CD14-positive monocyte (primary cell): ENCODE data around the gene CDHR2. TPM values are rescaled to one million over a fixed set of nuclear protein-coding genes. Genes with fewer than 3 reads are reported as not detected.
A peak's percentile ranks its signal among the peaks of the same experiment; 100 is the strongest.

Experiments
- DNase-seq, 3 donors: peaks; one replicate each; pipeline ENCODE4 v3.0.0-alpha.2; 2011 to 2022
- H2AFZ ChIP-seq: 2 replicates; pipeline ENCODE4 v1.6.0; 2012; ENCODE audit warnings: mild to moderate bottlenecking, low read depth, low read length, inconsistent platforms; ENCODE audit not compliant: insufficient read depth, poor library complexity, severe bottlenecking
- H3K27ac ChIP-seq, 2 donors: 1 replicate in 1 of 2; 2 replicates in 1 of 2; pipeline ENCODE4 v1.5.1; 2012 to 2013; ENCODE audit warnings: low read length in 2 of 2, control low read depth in 1 of 2, inconsistent platforms in 1 of 2, low read depth in 1 of 2, mild to moderate bottlenecking in 1 of 2
- H3K27me3 ChIP-seq, 2 donors: one replicate each; pipeline versions ENCODE4 v1.6.0 to v1.6.1; 2011 to 2013; ENCODE audit warnings: low read length in 2 of 2; ENCODE audit not compliant: control insufficient read depth in 2 of 2, insufficient read depth in 2 of 2
- H3K36me3 ChIP-seq, 2 donors: replicated peaks in 1 of 2; 1 replicate in 1 of 2; 2 replicates in 1 of 2; pipeline versions ENCODE4 v1.5.1 to v1.6.1; 2012 to 2013; ENCODE audit warnings: low read length in 2 of 2, control low read depth in 1 of 2, inconsistent platforms in 1 of 2, mild to moderate bottlenecking in 1 of 2; ENCODE audit not compliant: insufficient read depth in 2 of 2, control insufficient read depth in 1 of 2
- H3K4me1 ChIP-seq, 2 donors: 1 replicate in 1 of 2; 2 replicates in 1 of 2; pipeline versions ENCODE4 v1.5.1 to v1.6.1; 2012 to 2013; ENCODE audit warnings: low read length in 2 of 2, control low read depth in 1 of 2, inconsistent platforms in 1 of 2, mild to moderate bottlenecking in 1 of 2, moderate library complexity in 1 of 2; ENCODE audit not compliant: insufficient read depth in 2 of 2, control insufficient read depth in 1 of 2
- H3K4me2 ChIP-seq: replicated peaks from 2 replicates; pipeline ENCODE3; 2012; ENCODE audit warnings: low read length, moderate library complexity, mild to moderate bottlenecking; ENCODE audit not compliant: poor library complexity, severe bottlenecking; ENCODE audit errors: extremely low read depth
- H3K4me3 ChIP-seq, 3 experiments: fragments of 200-600 bp in 1 of 3; sonication (generic) in 1 of 3; replicated peaks in 1 of 3; 1 replicate in 2 of 3; 2 replicates in 1 of 3; pipeline ENCODE4 v1.5.1; 2011 to 2013; ENCODE audit warnings: low read length in 3 of 3, mild to moderate bottlenecking in 3 of 3, control low read depth in 2 of 3, low read depth in 2 of 3, inconsistent platforms in 1 of 3, moderate library complexity in 1 of 3
- H3K79me2 ChIP-seq: 2 replicates; pipeline ENCODE4 v1.6.0; 2012; ENCODE audit warnings: mild to moderate bottlenecking, control low read depth, inconsistent platforms, low read length, moderate library complexity; ENCODE audit not compliant: insufficient read depth
- H3K9ac ChIP-seq: 2 replicates; pipeline ENCODE4 v1.6.0; 2017; ENCODE audit warnings: low read length, mild to moderate bottlenecking; ENCODE audit not compliant: insufficient read depth, poor library complexity, severe bottlenecking
- H3K9me3 ChIP-seq, 2 donors: replicated peaks in 1 of 2; 1 replicate in 1 of 2; 2 replicates in 1 of 2; pipeline versions ENCODE4 v1.5.1 to v1.6.1; 2012 to 2013; ENCODE audit warnings: low read length in 2 of 2, control low read depth in 1 of 2; ENCODE audit not compliant: control insufficient read depth in 1 of 2, insufficient read depth in 1 of 2
- H4K20me1 ChIP-seq: 2 replicates; pipeline ENCODE4 v1.6.0; 2012; ENCODE audit warnings: mild to moderate bottlenecking, low read length, control low read depth, moderate library complexity; ENCODE audit not compliant: insufficient read depth
- H3K27ac Mint-ChIP-seq, 7 donors: one replicate each; pipeline ENCODE4 v1.8.0; 2020; ENCODE audit warnings: mild to moderate bottlenecking in 7 of 7, mixed read lengths in 7 of 7, moderate library complexity in 6 of 7, inconsistent platforms in 2 of 7
- H3K27me3 Mint-ChIP-seq, 3 donors: one replicate each; pipeline ENCODE4 v1.8.0; 2021 to 2022; ENCODE audit warnings: low read depth in 3 of 3, mild to moderate bottlenecking in 3 of 3, mixed read lengths in 3 of 3, moderate library complexity in 3 of 3, inconsistent platforms in 1 of 3
- H3K36me3 Mint-ChIP-seq, 2 donors: one replicate each; pipeline ENCODE4 v1.8.0; 2020; ENCODE audit warnings: mixed read lengths in 2 of 2, inconsistent platforms in 1 of 2, mild to moderate bottlenecking in 1 of 2
- H3K4me1 Mint-ChIP-seq: one replicate; pipeline ENCODE4 v1.8.0; 2020; ENCODE audit warnings: mild to moderate bottlenecking, mixed read lengths
- H3K4me3 Mint-ChIP-seq, 2 donors: one replicate each; pipeline ENCODE4 v1.8.0; 2020; ENCODE audit warnings: mild to moderate bottlenecking in 2 of 2, mixed read lengths in 2 of 2, moderate library complexity in 1 of 2
- H3K9me3 Mint-ChIP-seq, 7 donors: one replicate each; pipeline ENCODE4 v1.8.0; 2020 to 2022; ENCODE audit warnings: mixed read lengths in 7 of 7, mild to moderate bottlenecking in 6 of 7, moderate library complexity in 6 of 7, inconsistent platforms in 2 of 7
- CTCF ChIP-seq: fragments of 200-600 bp; IDR thresholded peaks from one replicate; pipeline ENCODE4 v1.8.0; 2022; ENCODE audit warnings: antibody characterized with exemption, mild to moderate bottlenecking
- WGBS: methylation state at CpG from one replicate; pipeline ENCODE4 v1.1.5; 2013; ENCODE audit warnings: missing lambda C conversion rate; ENCODE audit not compliant: insufficient coverage; 5-methylcytosine and 5-hydroxymethylcytosine counted together
- intact Hi-C, 2 donors: fragments of 100-400 bp; cut with micrococcal nuclease; formaldehyde crosslinking; loops; one replicate each; pipeline versions ENCODE4 v1.15.0 to v1.15.1; 2023
- polyA plus RNA-seq, 3 donors: library from polyadenylated mRNA; depleted of rRNA in 1 of 3; unstranded in 2 of 3; stranded (reverse) in 1 of 3; fragments of 300-500 nt in 2 of 3; fragments of >200 nt in 1 of 3; fragmentation: Illumina TruSeq in 2 of 3; gene quantifications; 1 replicate in 2 of 3; 2 replicates in 1 of 3; pipeline ENCODE4 v1.2.3, GENCODE V29; 2012 to 2021

The CDHR2 gene
- polyA plus RNA-seq, 3 donors = 0.12 TPM; not detected in 2

GRCh38 chr5:176633598-176633997, 84.5 kb downstream of the CDHR2 start:
- intact Hi-C loops = no loop called here
- no peak overlapping the region for H3K27ac Mint-ChIP-seq

GRCh38 chr5:176636426-176636825, 87.3 kb downstream of the CDHR2 start:
- no peak overlapping the region for H3K27ac Mint-ChIP-seq
- 80% methylated on average over 5 of the region's 9 CpGs for WGBS

More at GRCh38 chr5:176633598-176633997, 84.5 kb downstream of the CDHR2 start:
- H4K20me1 ChIP-seq = no peaks in the 10 kb centered on the region
- DNase-seq = no peak
- Mint-ChIP-seq H3K9me3 (peaks cover 0 to 17% (median 6%) of the 10 kb centered on the region in 7 donors), H3K27me3 (peaks cover 58 to 74% (median 61%) of the 10 kb centered on the region in 3 donors), H3K4me3 (peak overlapping the region in 1 of 2 donors; percentile 29), H3K36me3 (peaks cover 0 to 4% of the 10 kb centered on the region in 2 donors), H3K4me1 (peaks cover 11% of the 10 kb centered on the region)
- peaks cover 0 to 5% of the 10 kb centered on the region in 2 donors for H3K4me1 ChIP-seq
- H3K36me3 ChIP-seq = no peaks in the 10 kb centered on the region
- H3K9ac ChIP-seq = no peak overlapping the region
- no peak overlapping the region for H2AFZ ChIP-seq
- H3K9me3 ChIP-seq = peaks cover 0 to 9% of the 10 kb centered on the region in 2 donors
- H3K27ac ChIP-seq = no peak overlapping the region
- 12% methylated on average over 6 of the region's 6 CpGs for WGBS
- H3K79me2 ChIP-seq = no peaks in the 10 kb centered on the region
- H3K4me2 ChIP-seq = no peak overlapping the region
- H3K27me3 ChIP-seq = peaks cover 37 to 56% of the 10 kb centered on the region in 2 donors
- no peak for TF ChIP-seq CTCF
- no peak overlapping the region for H3K4me3 ChIP-seq

More at GRCh38 chr5:176636426-176636825, 87.3 kb downstream of the CDHR2 start:
- Histone ChIP-seq H3K36me3 (no peaks in the 10 kb centered on the region), H2AFZ (no peak overlapping the region), H4K20me1 (no peaks in the 10 kb centered on the region), H3K4me2 (no peak overlapping the region), H3K4me3 (no peak overlapping the region), H3K9ac (no peak overlapping the region), H3K4me1 (no peaks in the 10 kb centered on the region), H3K9me3 (no peaks in the 10 kb centered on the region), H3K27ac (no peak overlapping the region), H3K27me3 (peaks cover 15 to 31% of the 10 kb centered on the region in 2 donors), H3K79me2 (no peaks in the 10 kb centered on the region)
- peaks cover 0 to 11% (median 5%) of the 10 kb centered on the region in 7 donors for H3K9me3 Mint-ChIP-seq
- H3K27me3 Mint-ChIP-seq = peaks cover 37 to 49% (median 39%) of the 10 kb centered on the region in 3 donors
- intact Hi-C loops = no loop called here
- H3K4me3 Mint-ChIP-seq = peak overlapping the region in 1 of 2 donors; percentile 22
- H3K4me1 Mint-ChIP-seq = peaks cover 4% of the 10 kb centered on the region
- no peak for TF ChIP-seq CTCF
- H3K36me3 Mint-ChIP-seq = no peaks in the 10 kb centered on the region
- DNase-seq = no peak
